Liver (tissue), 3 donors: ENCODE measurements around the gene LYPD5.

Experiments
- CTCF ChIP-seq: fragments of 150-350 bp; IDR thresholded peaks from 2 replicates; pipeline ENCODE4 v1.5.1; 2017; ENCODE audit warnings: improper control_type of control experiment, low read depth, low read length; ENCODE audit not compliant: missing input control
- JUND ChIP-seq, 2 donors: IDR thresholded peaks; 2 replicates each; pipeline ENCODE4 v1.6.1; 2016; ENCODE audit warnings: antibody characterized with exemption in 2 of 2
- RAD21 ChIP-seq, 2 donors: IDR thresholded peaks; 2 replicates each; pipeline ENCODE4 v1.6.1; 2016; ENCODE audit warnings: antibody characterized with exemption in 2 of 2, mild to moderate bottlenecking in 2 of 2
- REST ChIP-seq: IDR thresholded peaks from 2 replicates; pipeline ENCODE4 v1.6.1; 2016; ENCODE audit warnings: antibody characterized with exemption, mild to moderate bottlenecking
- donor health status: healthy.
- donor health status: healthy.

GRCh38 chr19:43754253-43754502 lies 48.1 kb downstream of the LYPD5 start:
- TF ChIP-seq CTCF (no peak), REST (no peak), JUND (IDR thresholded peaks at IDR 0.05) (no peak), RAD21 (IDR thresholded peaks at IDR 0.05) (no peak)
